Small intestine (tissue), 7 donors: ENCODE results near the gene CFL2. TPM values are rescaled to one million over a fixed set of nuclear protein-coding genes. Genes with fewer than 3 reads are reported as not detected.
A peak's percentile ranks its signal among the peaks of the same experiment; 100 is the strongest.

ENCODE experiments used
- DNase-seq, 2 donors: peaks; one replicate each; pipeline versions ENCODE4 v3.0.0 to v3.0.0-alpha.2; 2013
- FAIRE-seq: peaks from 2 replicates; lab custom pipeline; 2012; peaks lifted over from hg19 to GRCh38; lab: Jason Lieb, UNC
- H3K27ac ChIP-seq, 3 donors: one replicate each; pipeline ENCODE4 v1.5.1; 2013; ENCODE audit warnings: low read length in 2 of 3, mild to moderate bottlenecking in 2 of 3, control low read depth in 1 of 3, inconsistent platforms in 1 of 3, low read depth in 1 of 3, moderate library complexity in 1 of 3
- H3K27me3 ChIP-seq, 3 donors: one replicate each; pipeline ENCODE4 v1.6.1; 2013; ENCODE audit warnings: low read length in 3 of 3, inconsistent platforms in 1 of 3; ENCODE audit not compliant: control insufficient read depth in 3 of 3, insufficient read depth in 3 of 3
- H3K36me3 ChIP-seq, 3 donors: one replicate each; pipeline ENCODE4 v1.6.1; 2013; ENCODE audit warnings: low read length in 3 of 3, inconsistent platforms in 1 of 3, low read depth in 1 of 3, mild to moderate bottlenecking in 1 of 3, moderate library complexity in 1 of 3; ENCODE audit not compliant: control insufficient read depth in 3 of 3, insufficient read depth in 2 of 3
- H3K4me1 ChIP-seq, 3 donors: one replicate each; pipeline ENCODE4 v1.6.1; 2013; ENCODE audit warnings: low read length in 2 of 3, inconsistent platforms in 1 of 3, low read depth in 1 of 3, mild to moderate bottlenecking in 1 of 3, moderate library complexity in 1 of 3; ENCODE audit not compliant: control insufficient read depth in 3 of 3, insufficient read depth in 2 of 3
- H3K4me3 ChIP-seq, 3 donors: one replicate each; pipeline ENCODE4 v1.5.1; 2013; ENCODE audit warnings: low read length in 3 of 3, control low read depth in 1 of 3, inconsistent platforms in 1 of 3, low read depth in 1 of 3, mild to moderate bottlenecking in 1 of 3, moderate library complexity in 1 of 3
- H3K9me3 ChIP-seq, 2 donors: one replicate each; pipeline ENCODE4 v1.6.1; 2013; ENCODE audit warnings: low read depth in 1 of 2, low read length in 1 of 2; ENCODE audit not compliant: control insufficient read depth in 2 of 2, insufficient read depth in 1 of 2
- whole genome bisulfite sequencing, 3 donors: extraction: QIAGEN DNeasy Blood & Tissue Kit; methylation state at CpG; one replicate each; pipeline ENCODE4 v1.1.7; 2013; 5-methylcytosine and 5-hydroxymethylcytosine counted together
- polyA plus RNA-seq, 4 donors: library from polyadenylated mRNA; stranded (reverse) in 3 of 4; unstranded in 1 of 4; fragments of 200-250 nt in 3 of 4; fragments of 120-200 nt in 1 of 4; gene quantifications; one replicate each; pipeline versions ENCODE4 v1.2.1 to v1.2.3, GENCODE V29; 2013
- donor health status: healthy with polysubstance abuse.
- donor health status: control.
- donor health status: control.
- donor health status: Bipolar disorder and iron deficiency.
- donor health status: healthy.

The CFL2 gene
- polyA plus RNA-seq, 4 donors, result 1.6 to 17.9 (median 11.1) TPM

DNA sequence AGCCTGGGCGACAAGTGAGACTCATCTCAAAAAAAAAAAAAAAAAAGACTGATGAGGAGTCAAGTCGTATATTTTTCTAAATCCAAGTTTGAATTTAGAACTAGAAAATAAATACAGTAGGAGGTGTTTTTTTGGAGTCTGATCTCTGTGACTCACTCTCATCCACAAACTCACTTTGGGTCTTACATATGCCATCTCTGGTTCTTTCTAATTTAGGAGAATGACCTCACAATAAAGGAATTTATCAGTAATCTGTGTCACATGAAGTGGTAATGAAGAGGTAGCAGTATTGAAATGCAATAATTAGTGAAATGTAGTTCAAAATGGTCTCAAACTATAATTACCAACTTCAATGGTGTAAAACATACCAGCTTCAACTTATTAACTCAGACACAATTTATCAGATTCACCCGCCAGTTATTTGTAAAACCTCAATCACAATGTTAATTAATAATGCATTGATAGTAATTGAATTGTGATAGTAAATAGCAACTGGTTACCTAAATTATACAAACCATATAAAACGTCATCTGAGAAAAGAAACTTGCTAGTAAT lies 4.4 kb upstream of the CFL2 start:
- WGBS, 3 donors, result 39 to 61% (median 52%) methylated on average over 4 of the region's 4 CpGs
- DNase-seq (no peak), FAIRE-seq (no peak)
- H3K9me3 ChIP-seq, result no peaks in the 10 kb centered on the region
- H3K27ac ChIP-seq, result no peak overlapping the region
- H3K4me3 ChIP-seq, result no peak overlapping the region
- H3K27me3 ChIP-seq, result peaks cover 0 to 4% (median 0%) of the 10 kb centered on the region in 3 donors
- no peaks in the 10 kb centered on the region for H3K4me1 ChIP-seq
- no peaks in the 10 kb centered on the region for H3K36me3 ChIP-seq

GRCh38 chr14:34715127-34715863 lies 902 bp upstream of the CFL2 start:
- 20 to 48% (median 36%) methylated on average over 8 of the region's 8 CpGs for WGBS, 3 donors
- no peaks in the 10 kb centered on the region for H3K4me1 ChIP-seq
- H3K4me3 ChIP-seq, result peak overlapping the region; percentile 61 to 98 (median 88)
- DNase-seq (peak in 1 of 2 donors; percentile 7), FAIRE-seq (no peak)
- H3K27me3 ChIP-seq, result peaks cover 0 to 4% (median 0%) of the 10 kb centered on the region in 3 donors
- H3K27ac ChIP-seq, result peak overlapping the region in 2 of 3 donors; percentile 31 to 95
- H3K9me3 ChIP-seq, result no peaks in the 10 kb centered on the region
- H3K36me3 ChIP-seq, result no peaks in the 10 kb centered on the region

- Histone ChIP-seq H3K27me3 (peaks cover 0 to 4% (median 0%) of the 10 kb centered on the region in 3 donors), H3K27ac (peak overlapping the region; percentile 17 to 95 (median 82)), H3K36me3 (no peaks in the 10 kb centered on the region), H3K9me3 (no peaks in the 10 kb centered on the region), H3K4me3 (peak overlapping the region; percentile 61 to 98 (median 88)), H3K4me1 (no peaks in the 10 kb centered on the region)
- 5 to 8% (median 7%) methylated on average over 29 to 33 of the region's 33 CpGs for WGBS, 3 donors
- FAIRE-seq (no peak), DNase-seq (peak; percentile 20 to 64)
These were observed 593 bp downstream of the CFL2 start for GRCh38 chr14:34713681-34714319.

DNA sequence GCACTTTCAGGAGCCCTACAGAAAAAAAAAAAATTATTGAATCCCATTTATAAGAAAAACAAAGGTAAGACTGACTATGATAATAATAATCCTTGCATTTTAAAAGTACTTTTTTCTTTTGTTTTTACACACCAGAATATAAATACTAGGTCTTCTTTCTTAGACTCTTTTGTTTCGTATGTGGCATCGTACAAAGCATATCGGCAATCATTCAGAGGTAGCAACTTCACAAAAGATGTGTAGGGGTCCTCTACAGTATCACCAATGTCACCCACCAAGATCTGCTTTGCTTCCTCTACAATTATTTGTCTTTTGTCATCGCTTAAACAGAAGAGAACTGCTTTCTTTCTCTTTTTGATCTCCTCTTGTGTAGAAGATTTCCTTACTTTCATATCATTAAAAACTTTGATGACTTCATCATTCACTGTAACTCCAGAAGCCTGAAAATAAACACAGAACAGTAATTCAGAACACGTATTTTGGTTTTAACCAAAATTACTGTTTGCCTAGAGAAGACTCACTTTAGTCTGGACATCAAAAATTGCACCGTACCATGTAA lies 1.2 kb downstream of the CFL2 start:
- FAIRE-seq, result no peak
- WGBS, 3 donors, result 67 to 82% (median 81%) methylated on average over 6 of the region's 6 CpGs

GRCh38 chr14:34711796-34712712 lies 2.3 kb downstream of the CFL2 start:
- H3K27me3 ChIP-seq, result peaks cover 0 to 4% (median 0%) of the 10 kb centered on the region in 3 donors
- H3K27ac ChIP-seq, result no peak overlapping the region
- 80 to 94% (median 85%) methylated on average over 4 of the region's 4 CpGs for WGBS, 3 donors
- H3K9me3 ChIP-seq, result no peaks in the 10 kb centered on the region
- FAIRE-seq (no peak), DNase-seq (no peak)
- no peaks in the 10 kb centered on the region for H3K36me3 ChIP-seq
- H3K4me3 ChIP-seq, result no peak overlapping the region
- no peaks in the 10 kb centered on the region for H3K4me1 ChIP-seq

More for the DNA sequence above, 1.2 kb downstream of the CFL2 start:
- peak overlapping the region in 2 of 3 donors; percentile 82 to 95 for H3K27ac ChIP-seq
- no peak for DNase-seq
- no peaks in the 10 kb centered on the region for H3K9me3 ChIP-seq
- H3K27me3 ChIP-seq, result peaks cover 0 to 4% (median 0%) of the 10 kb centered on the region in 3 donors
- H3K36me3 ChIP-seq, result no peaks in the 10 kb centered on the region
- no peaks in the 10 kb centered on the region for H3K4me1 ChIP-seq
- peak overlapping the region in 2 of 3 donors; percentile 61 to 88 for H3K4me3 ChIP-seq

- Histone ChIP-seq H3K27me3 (peaks cover 0 to 4% (median 0%) of the 10 kb centered on the region in 3 donors), H3K4me3 (no peak overlapping the region), H3K27ac (no peak overlapping the region), H3K4me1 (no peaks in the 10 kb centered on the region), H3K9me3 (no peaks in the 10 kb centered on the region), H3K36me3 (no peaks in the 10 kb centered on the region)
- 59 to 84% (median 78%) methylated on average over 3 of the region's 3 CpGs for WGBS, 3 donors
- FAIRE-seq, result no peak
- no peak for DNase-seq
These were observed 3.2 kb downstream of the CFL2 start for GRCh38 chr14:34711169-34711568.

GRCh38 chr14:34710744-34711143 lies 3.6 kb downstream of the CFL2 start:
- Histone ChIP-seq H3K9me3 (no peaks in the 10 kb centered on the region), H3K27ac (no peak overlapping the region), H3K4me1 (no peaks in the 10 kb centered on the region), H3K27me3 (peaks cover 0 to 1% (median 0%) of the 10 kb centered on the region in 3 donors), H3K36me3 (no peaks in the 10 kb centered on the region), H3K4me3 (no peak overlapping the region)
- WGBS, 3 donors, result 30 to 55% (median 44%) methylated on average over 2 of the region's 2 CpGs
- DNase-seq (no peak), FAIRE-seq (no peak)
